Islet of Langerhans (tissue), 1 donor: ENCODE results near the gene PRR19.

Source experiments
- FAIRE-seq: peaks from one replicate; lab custom pipeline; 2011; peaks lifted over from hg19 to GRCh38; lab: Jason Lieb, UNC

The PRR19 gene

GRCh38 chr19:42271861-42272534, 29.9 kb upstream of the PRR19 start:
- FAIRE-seq, result no peak

DNA sequence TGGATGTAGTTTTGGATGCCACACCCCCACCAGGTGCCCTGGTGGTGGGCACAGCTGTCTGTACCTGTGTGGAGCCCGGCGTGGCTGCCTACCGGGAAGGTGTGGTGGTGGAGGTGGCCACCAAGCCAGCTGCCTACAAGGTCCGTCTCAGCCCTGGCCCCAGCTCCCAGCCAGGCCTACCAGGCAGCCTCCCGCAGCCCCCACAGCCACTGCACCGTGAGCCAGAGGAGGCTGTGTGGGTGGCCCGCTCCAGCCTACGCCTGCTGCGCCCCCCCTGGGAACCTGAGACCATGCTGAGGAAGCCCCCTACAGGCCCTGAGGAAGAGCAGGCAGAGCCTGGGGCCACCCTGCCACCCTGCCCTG, 29.4 kb upstream of the PRR19 start:
- FAIRE-seq, result no peak

DNA sequence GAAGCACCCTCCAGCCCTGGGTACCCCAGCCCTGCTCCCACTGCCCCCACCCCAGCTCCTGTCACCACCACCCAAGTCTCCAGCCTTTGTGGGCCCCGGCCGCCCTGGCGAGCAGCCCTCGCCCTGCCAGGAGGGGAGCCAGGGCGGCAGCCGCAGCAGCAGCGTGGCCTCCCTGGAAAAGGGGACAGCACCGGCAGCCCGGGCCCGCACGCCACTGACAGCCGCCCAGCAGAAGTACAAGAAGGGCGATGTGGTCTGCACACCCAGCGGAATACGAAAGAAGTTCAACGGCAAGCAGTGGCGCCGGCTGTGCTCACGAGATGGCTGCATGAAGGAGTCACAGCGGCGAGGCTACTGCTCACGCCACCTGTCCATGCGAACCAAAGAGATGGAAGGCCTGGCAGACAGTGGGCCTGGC, 28.9 kb upstream of the PRR19 start:
- FAIRE-seq, result no peak

- no peak for FAIRE-seq
Measured at GRCh38 chr19:42273407-42274064, 28.4 kb upstream of the PRR19 start.

DNA sequence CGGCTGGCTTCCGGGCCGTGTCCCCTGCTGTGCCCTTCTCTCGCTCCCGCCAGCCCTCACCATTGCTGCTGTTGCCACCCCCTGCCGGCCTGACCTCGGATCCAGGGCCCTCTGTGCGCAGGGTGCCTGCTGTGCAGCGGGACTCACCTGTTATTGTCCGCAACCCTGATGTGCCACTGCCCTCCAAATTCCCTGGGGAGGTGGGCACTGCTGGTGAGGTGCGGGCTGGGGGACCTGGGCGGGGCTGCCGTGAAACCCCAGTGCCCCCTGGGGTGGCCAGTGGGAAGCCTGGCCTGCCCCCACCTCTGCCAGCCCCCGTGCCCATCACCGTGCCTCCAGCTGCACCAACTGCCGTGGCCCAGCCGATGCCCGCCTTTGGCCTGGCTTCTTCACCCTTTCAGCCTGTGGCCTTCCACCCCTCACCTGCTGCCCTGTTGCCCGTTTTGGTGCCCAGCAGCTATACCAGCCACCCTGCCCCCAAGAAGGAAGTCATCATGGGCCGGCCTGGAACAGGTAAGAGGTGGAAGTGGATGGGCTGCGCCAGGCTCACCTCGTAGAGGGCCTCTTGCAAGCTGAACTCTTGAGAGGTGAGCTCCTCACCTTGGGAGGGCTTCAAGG, 27.8 kb upstream of the PRR19 start:
- FAIRE-seq, result no peak

DNA sequence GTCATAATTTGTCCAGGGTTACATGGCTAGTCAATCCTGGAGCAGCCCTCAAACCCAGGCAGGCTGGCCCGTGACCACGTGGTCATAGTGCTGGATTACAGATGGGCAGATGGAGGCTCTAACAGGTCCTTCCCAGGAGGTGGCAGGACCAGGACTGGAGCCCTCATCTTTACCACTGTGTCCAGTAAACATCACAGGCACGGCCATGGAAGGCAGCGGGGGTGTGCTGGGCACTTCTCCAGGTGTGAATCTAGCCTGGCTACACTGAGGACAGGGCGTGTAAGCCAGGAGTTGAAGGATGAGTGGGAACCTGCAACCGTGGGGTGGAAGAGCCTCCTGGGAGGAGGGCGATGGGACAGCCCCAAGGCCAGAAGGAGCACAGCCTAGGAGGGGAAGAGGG, 26.8 kb upstream of the PRR19 start:
- no peak for FAIRE-seq

GRCh38 chr19:42275517-42275916, 26.4 kb upstream of the PRR19 start:
- FAIRE-seq, result no peak

- FAIRE-seq, result no peak
Measured at GRCh38 chr19:42276284-42276683, 25.6 kb upstream of the PRR19 start.

DNA sequence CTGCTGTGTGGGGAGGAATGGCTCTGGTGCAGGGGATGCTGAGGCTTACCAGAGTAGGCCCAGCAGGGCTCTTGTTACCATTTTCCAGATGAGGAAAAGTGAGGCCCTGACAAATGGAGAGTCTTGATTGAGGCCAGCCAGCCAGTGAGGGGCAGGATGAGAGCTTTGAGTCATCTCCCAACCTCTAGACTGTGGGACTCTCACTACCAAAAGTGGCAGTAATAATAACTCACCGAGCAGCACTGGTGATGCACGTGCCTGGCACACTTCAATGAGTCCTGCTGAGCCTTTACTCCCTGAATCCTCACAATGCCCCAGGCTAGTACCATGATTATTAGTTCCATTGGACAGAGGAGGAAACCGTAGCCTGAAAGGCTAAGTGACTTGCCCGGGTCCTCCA, 25.1 kb upstream of the PRR19 start:
- no peak for FAIRE-seq

DNA sequence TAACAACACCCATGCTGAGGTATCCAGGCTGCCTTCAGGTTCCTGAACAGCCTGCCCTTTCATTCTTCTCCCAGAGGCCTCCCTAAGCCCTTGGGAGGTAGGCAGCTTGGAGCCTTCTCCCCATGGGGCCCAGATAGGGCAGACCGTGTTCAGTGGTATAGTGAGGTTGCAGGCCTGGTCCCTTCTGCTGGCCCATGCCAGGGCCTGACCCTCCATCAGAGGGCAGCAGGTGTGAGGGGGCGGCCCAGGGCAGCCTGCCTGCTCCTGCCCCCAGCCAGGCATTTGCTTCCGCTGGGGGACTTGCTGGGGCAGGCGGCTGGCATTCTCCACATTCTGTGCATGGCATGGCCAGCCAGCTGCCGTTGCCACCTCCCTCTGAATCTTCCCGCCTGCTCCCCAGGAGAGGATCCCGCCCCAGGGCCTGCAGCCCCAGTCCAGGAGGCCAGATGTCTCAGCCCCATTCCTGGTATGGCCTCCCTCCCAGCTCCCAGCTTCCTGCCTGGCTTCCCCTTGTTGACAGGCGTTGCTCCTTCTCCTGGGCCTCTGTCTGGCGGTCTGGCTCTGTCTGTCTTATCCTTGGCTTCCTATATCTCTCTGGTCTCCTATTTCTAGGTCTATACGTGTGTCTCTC, 24.0 kb upstream of the PRR19 start:
- FAIRE-seq, result no peak

DNA sequence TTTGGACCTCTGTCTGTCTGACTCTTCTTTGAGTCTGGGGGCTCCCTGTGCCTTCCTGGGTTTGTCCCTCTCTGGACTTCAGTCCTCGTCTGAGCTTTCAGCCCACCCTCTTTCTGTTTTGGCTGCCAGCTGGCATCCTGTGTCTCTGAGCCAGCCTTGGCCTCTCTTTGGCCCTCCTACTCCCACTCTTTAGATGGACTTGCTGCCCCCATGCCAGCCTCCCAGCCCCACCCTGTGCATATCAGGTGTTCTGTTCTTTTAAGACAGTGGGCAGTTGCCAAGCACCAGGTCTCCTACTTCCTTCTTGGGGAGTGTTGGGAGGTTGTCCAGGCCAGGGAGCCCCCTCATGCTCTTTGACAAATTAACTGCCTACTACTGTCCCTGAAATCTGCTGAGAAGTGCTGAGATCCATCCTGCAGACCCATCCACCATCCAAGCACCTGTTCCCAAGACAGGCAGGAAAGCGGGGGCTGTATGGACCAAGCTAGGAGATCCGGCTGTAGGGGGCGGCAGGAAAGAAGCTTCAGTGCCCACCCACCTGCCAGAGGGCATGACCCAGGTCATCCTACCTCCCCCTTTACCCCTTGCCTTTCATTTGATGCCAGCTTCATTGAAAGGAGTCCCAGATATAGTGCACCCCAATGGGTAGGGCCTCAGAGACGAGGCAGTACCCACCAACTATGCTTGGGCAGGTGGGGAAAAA, 23.3 kb upstream of the PRR19 start:
- FAIRE-seq, result no peak

DNA sequence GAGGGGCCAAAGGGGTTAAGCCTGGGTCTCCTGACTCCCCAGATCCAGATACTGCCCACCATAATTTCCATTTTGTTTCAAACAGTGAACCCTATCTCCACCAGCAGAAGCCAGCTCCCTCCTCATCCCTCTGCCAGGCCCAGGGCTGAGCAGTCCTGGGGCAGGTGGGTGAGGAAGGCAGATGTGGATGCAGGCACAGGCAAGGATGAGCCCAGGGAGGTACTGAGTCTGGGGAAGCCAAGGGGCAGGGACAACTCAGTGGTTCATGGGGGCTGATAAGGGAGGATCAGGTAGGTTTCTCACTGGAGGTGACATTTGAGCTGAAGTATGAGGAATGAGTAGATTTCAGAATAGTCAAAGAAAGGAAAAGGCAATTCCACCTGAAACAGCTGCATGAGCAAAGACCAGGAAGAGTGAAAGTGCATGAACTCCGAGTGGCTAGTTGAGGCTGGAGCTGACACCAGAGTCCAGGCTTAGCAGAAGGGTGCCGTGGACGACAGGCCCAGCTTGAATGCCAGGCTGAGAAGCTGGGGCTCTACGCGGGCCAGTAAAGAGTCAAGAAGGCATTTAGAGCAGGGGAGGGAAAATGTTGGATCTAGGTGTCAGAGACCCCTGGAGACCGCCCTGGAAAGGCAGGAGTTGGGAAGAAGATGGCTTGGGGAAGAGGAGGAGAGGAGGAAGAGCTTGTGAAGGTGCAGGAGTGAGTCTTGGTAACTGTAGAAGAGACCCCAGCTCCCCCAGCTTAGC, 22.6 kb upstream of the PRR19 start:
- no peak for FAIRE-seq

- no peak for FAIRE-seq
Measured at GRCh38 chr19:42279902-42280814, 21.8 kb upstream of the PRR19 start.

DNA sequence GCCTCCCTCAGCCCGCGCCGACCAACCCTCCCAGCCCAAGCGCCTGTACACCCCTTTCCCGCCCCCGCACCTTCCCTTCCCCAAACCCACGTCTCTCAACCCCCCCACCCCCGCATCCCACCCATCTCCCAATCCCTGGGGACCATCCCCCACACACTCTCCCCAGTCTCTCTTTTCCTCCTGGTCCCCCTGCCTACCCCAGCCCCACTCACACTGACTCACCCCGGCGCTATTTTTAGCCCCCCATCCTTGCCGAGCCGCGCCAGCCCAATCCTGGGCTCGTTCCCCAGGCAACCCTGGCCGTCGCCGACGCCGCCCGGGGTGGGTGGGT, 21.2 kb upstream of the PRR19 start:
- no peak for FAIRE-seq

- FAIRE-seq, result no peak
Measured at GRCh38 chr19:42281146-42281826, 20.6 kb upstream of the PRR19 start.

- FAIRE-seq, result no peak
Measured at GRCh38 chr19:42281827-42282762, 19.8 kb upstream of the PRR19 start.

GRCh38 chr19:42282819-42283187, 19.1 kb upstream of the PRR19 start:
- FAIRE-seq, result no peak

DNA sequence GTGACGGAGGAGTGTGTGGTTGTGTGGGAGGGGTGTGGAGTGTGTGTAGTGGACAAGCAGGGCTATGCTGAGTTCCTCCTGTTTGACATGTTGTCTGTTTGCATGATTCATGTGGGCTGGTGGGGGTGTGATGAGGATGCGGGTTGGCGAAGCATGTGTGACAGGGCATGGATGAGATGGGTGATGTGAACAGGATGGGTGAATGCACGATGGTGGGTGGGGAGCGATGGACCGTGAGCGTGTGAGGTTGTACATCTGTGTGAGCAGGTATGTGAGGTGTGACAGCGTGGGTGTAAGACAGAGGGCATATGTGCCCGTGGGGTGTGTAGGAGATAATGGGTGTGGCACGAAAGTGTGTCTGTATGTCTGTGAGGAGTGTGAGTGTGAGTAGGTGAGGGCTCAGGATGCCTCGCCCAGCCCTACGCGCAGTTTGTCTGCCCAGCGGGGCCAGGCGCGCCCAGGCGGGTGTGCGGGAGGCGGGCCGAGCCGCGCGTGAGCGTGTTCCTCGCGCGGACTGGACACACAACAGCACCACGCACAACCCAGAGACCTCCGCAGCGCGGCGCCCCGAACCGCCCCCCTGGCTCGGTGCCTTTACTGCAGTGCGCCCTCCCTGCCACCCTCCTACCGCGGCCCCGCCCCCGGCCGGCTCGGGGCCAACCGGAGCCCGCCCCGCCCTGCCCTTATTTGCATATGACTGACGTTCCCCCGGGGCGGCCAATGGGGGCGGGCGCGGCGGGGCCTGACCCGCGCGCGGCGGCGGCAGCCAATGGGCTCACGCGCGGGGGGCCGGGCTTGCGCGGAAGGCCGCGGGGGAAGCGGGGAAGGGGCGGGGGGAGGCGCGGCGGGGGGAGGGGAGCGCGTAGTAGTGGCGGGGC, 18.5 kb upstream of the PRR19 start:
- no peak for FAIRE-seq
